ENCODE data around the gene CFDP1.

GRCh38 chr16:75292691-75293090 lies 140.6 kb downstream of the CFDP1 start:
- TF ChIP-seq CTCF (conservative IDR thresholded peaks at IDR 0.05; ENCODE audit: low read length) (no peak), EZH2phosphoT487 (IDR thresholded peaks at IDR 0.05; ENCODE audit: borderline replicate concordance) (no peak)

All from Loucy (cell line).